Thymus (tissue), 11 donors: ENCODE results near the gene ARHGAP21. TPM values are rescaled to one million over a fixed set of nuclear protein-coding genes. Genes with fewer than 3 reads are reported as not detected.

ENCODE experiments used
- DNase-seq, 9 donors: peaks; one replicate each; pipeline ENCODE4 v3.0.0-alpha.2; 2013; ENCODE audit warnings: low spot score in 9 of 9, low read depth in 6 of 9, missing footprints in 1 of 9
- H3K27ac ChIP-seq, 2 donors: one replicate each; pipeline ENCODE4 v1.5.1; 2013; ENCODE audit warnings: control low read depth in 1 of 2, low read depth in 1 of 2, low read length in 1 of 2, mild to moderate bottlenecking in 1 of 2, moderate library complexity in 1 of 2
- H3K27me3 ChIP-seq, 2 donors: one replicate each; pipeline ENCODE4 v1.5.1; 2013; ENCODE audit warnings: low read length in 1 of 2; ENCODE audit not compliant: control insufficient read depth in 2 of 2, insufficient read depth in 1 of 2
- H3K36me3 ChIP-seq, 2 donors: one replicate each; pipeline ENCODE4 v1.5.1; 2013; ENCODE audit warnings: low read length in 1 of 2, mild to moderate bottlenecking in 1 of 2, moderate library complexity in 1 of 2; ENCODE audit not compliant: control insufficient read depth in 2 of 2, insufficient read depth in 2 of 2
- H3K4me1 ChIP-seq, 2 donors: one replicate each; pipeline ENCODE4 v1.5.1; 2013; ENCODE audit warnings: low read length in 2 of 2; ENCODE audit not compliant: control insufficient read depth in 2 of 2, insufficient read depth in 2 of 2
- H3K4me3 ChIP-seq, 2 donors: one replicate each; pipeline ENCODE4 v1.5.1; 2013; ENCODE audit warnings: low read length in 2 of 2, control low read depth in 1 of 2, mild to moderate bottlenecking in 1 of 2
- H3K9me3 ChIP-seq, 2 donors: one replicate each; pipeline ENCODE4 v1.5.1; 2013; ENCODE audit warnings: low read length in 1 of 2, mild to moderate bottlenecking in 1 of 2; ENCODE audit not compliant: control insufficient read depth in 2 of 2, insufficient read depth in 1 of 2
- WGBS: extraction: QIAGEN DNeasy Blood & Tissue Kit; methylation state at CpG from one replicate; pipeline ENCODE4 v1.1.7; 2013; 5-methylcytosine and 5-hydroxymethylcytosine counted together
- polyA plus RNA-seq: library from polyadenylated mRNA; stranded (reverse); fragments of 200-250 nt; gene quantifications from one replicate; pipeline ENCODE4 v1.2.3, GENCODE V29; 2013
- total RNA-seq: library from RNA; stranded (reverse); fragments of 120-200 nt; gene quantifications from one replicate; pipeline ENCODE4 v1.2.4, GENCODE V29; 2013
- donor health status: healthy.

ARHGAP21 gene
- total and polyA plus RNA-seq, 2 donors = 20.4 to 23.7 TPM

- no peaks in the 10 kb centered on the region for H3K36me3 ChIP-seq
- DNase-seq = no peak
- H3K4me3 ChIP-seq = no peak overlapping the region
- H3K4me1 ChIP-seq = no peaks in the 10 kb centered on the region
- 89% methylated on average over 1 of the region's 1 CpG for WGBS
- H3K9me3 ChIP-seq = no peaks in the 10 kb centered on the region
- no peaks in the 10 kb centered on the region for H3K27me3 ChIP-seq
- no peak overlapping the region for H3K27ac ChIP-seq
These were observed 28.0 kb upstream of the ARHGAP21 start for GRCh38 chr10:24751716-24752115.

- 96% methylated on average over 2 of the region's 2 CpGs for WGBS
- H3K9me3 ChIP-seq = no peaks in the 10 kb centered on the region
- no peaks in the 10 kb centered on the region for H3K4me1 ChIP-seq
- no peaks in the 10 kb centered on the region for H3K27me3 ChIP-seq
- H3K27ac ChIP-seq = no peak overlapping the region
- no peak overlapping the region for H3K4me3 ChIP-seq
- DNase-seq = no peak
- H3K36me3 ChIP-seq = no peaks in the 10 kb centered on the region
These were observed 27.0 kb upstream of the ARHGAP21 start for GRCh38 chr10:24750695-24751094.

- no peaks in the 10 kb centered on the region for H3K27me3 ChIP-seq
- DNase-seq = no peak
- WGBS = 94% methylated on average over 4 of the region's 4 CpGs
- H3K9me3 ChIP-seq = no peaks in the 10 kb centered on the region
- no peak overlapping the region for H3K4me3 ChIP-seq
- H3K36me3 ChIP-seq = no peaks in the 10 kb centered on the region
- H3K27ac ChIP-seq = no peak overlapping the region
- no peaks in the 10 kb centered on the region for H3K4me1 ChIP-seq
These were observed 24.5 kb upstream of the ARHGAP21 start for GRCh38 chr10:24748214-24748613.

- H3K4me3 ChIP-seq = no peak overlapping the region
- no peaks in the 10 kb centered on the region for H3K27me3 ChIP-seq
- WGBS = 6% methylated on average over 3 of the region's 3 CpGs
- H3K9me3 ChIP-seq = no peaks in the 10 kb centered on the region
- H3K27ac ChIP-seq = no peak overlapping the region
- no peaks in the 10 kb centered on the region for H3K4me1 ChIP-seq
- no peaks in the 10 kb centered on the region for H3K36me3 ChIP-seq
- no peak for DNase-seq
These were observed 21.3 kb upstream of the ARHGAP21 start for GRCh38 chr10:24744946-24745345.

DNA sequence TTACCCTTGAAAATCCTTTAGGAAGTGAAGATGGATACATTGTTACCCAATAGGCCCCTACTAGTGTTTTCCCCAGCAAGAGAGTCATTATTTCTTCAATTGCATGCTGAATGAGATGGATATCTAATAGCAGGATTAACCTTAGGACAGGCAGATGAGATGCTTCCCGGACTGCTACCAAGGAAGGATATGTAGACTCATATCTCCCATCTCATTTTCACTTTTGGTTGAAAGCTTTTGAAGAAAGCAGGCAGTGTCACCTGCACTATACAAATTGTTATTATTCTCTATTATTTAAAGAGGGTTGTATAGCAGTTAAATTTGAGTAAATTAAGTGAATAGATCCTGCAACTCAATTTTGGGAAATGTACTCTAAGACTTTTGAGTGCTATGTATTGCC lies 17.0 kb upstream of the ARHGAP21 start:
- no peaks in the 10 kb centered on the region for H3K36me3 ChIP-seq
- H3K27ac ChIP-seq = no peak overlapping the region
- WGBS = 100% methylated on average over 1 of the region's 1 CpG
- no peaks in the 10 kb centered on the region for H3K4me1 ChIP-seq
- no peaks in the 10 kb centered on the region for H3K9me3 ChIP-seq
- DNase-seq = no peak
- no peaks in the 10 kb centered on the region for H3K27me3 ChIP-seq
- no peak overlapping the region for H3K4me3 ChIP-seq

DNA sequence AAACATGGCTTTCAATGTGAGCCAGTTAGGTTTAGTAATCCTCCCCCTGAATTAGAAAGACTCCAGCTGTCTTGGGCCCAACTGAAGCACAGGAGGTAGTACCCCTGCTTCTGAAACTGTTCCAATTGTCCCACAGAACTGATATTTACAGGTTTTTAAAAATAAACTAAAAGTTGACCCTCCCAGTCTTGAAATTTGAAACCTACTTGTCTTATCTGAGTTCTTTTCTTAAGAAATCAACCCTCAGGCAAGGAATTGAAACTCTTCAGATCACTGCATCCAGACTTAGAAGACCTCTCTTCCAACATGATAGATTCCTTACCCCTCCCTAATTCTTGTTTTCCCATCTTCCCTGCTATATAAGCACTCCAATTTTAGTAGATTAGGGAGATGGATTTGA lies 13.3 kb upstream of the ARHGAP21 start:
- no peak overlapping the region for H3K4me3 ChIP-seq
- no peaks in the 10 kb centered on the region for H3K4me1 ChIP-seq
- H3K36me3 ChIP-seq = no peaks in the 10 kb centered on the region
- no peaks in the 10 kb centered on the region for H3K9me3 ChIP-seq
- H3K27ac ChIP-seq = no peak overlapping the region
- DNase-seq = no peak
- no peaks in the 10 kb centered on the region for H3K27me3 ChIP-seq

- WGBS = 92% methylated on average over 1 of the region's 1 CpG
- Histone ChIP-seq H3K27me3 (no peaks in the 10 kb centered on the region), H3K9me3 (no peaks in the 10 kb centered on the region), H3K4me3 (no peak overlapping the region), H3K4me1 (no peaks in the 10 kb centered on the region), H3K36me3 (no peaks in the 10 kb centered on the region), H3K27ac (no peak overlapping the region)
- DNase-seq = no peak
These were observed 8.3 kb upstream of the ARHGAP21 start for GRCh38 chr10:24731942-24732341.

DNA sequence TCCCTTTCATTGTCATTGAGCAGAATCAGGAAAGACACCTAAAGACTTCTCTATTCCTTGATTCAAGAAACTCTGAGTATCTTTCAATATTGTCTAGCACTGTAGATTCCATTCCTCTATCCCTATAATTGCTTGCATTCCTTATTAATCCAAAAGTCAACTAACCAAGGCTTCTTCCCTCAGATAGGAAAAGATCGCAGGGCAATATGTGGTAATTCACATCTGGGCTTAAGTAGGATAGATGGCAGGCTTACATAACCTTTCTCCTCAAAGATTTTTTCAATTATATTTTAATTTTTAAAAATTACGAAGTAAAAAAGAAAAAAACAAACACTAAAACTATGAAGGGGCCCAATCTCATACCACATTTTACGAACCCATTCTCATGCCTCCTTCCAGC lies 7.1 kb upstream of the ARHGAP21 start:
- peaks cover 0 to 3% of the 10 kb centered on the region in 2 donors for H3K27me3 ChIP-seq
- no peak for DNase-seq
- no peaks in the 10 kb centered on the region for H3K4me1 ChIP-seq
- no peak overlapping the region for H3K27ac ChIP-seq
- 97% methylated on average over 3 of the region's 3 CpGs for WGBS
- H3K9me3 ChIP-seq = no peaks in the 10 kb centered on the region
- H3K36me3 ChIP-seq = no peaks in the 10 kb centered on the region
- no peak overlapping the region for H3K4me3 ChIP-seq

- Histone ChIP-seq H3K27me3 (peaks cover 0 to 15% of the 10 kb centered on the region in 2 donors), H3K9me3 (no peaks in the 10 kb centered on the region), H3K4me3 (no peak overlapping the region), H3K36me3 (no peaks in the 10 kb centered on the region), H3K27ac (no peak overlapping the region), H3K4me1 (peaks cover 0 to 9% of the 10 kb centered on the region in 2 donors)
- 88% methylated on average over 9 of the region's 9 CpGs for WGBS
- no peak for DNase-seq
These were observed 4.1 kb upstream of the ARHGAP21 start for GRCh38 chr10:24727786-24728185.

DNA sequence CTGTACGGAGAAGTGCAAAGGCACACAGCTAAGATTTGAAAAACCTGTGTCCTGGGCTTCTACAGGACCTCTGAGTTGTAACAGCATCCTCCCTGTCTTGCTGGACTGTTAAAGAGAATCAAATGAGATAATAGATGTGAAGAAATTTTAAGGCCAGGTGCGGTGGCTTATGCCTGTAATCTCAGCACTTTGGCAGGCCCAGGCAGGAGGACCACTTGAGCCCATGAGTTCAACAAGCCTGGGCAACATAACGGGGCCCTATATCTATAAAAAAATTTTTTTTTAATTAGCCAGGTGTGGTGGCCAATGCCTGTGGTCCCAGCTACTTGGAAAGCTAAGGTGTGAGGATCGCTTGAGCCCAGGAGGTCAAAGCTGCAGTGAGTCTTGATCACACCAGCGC lies 2.9 kb upstream of the ARHGAP21 start:
- Histone ChIP-seq H3K4me3 (no peak overlapping the region), H3K36me3 (no peaks in the 10 kb centered on the region), H3K27me3 (peaks cover 0 to 23% of the 10 kb centered on the region in 2 donors), H3K9me3 (no peaks in the 10 kb centered on the region), H3K4me1 (peaks cover 4 to 17% of the 10 kb centered on the region in 2 donors), H3K27ac (no peak overlapping the region)
- WGBS = 94% methylated on average over 5 of the region's 5 CpGs
- no peak for DNase-seq
